GM12801 (cell line): ENCODE results near the gene SLC26A8.

Source experiments
- CTCF ChIP-seq: IDR thresholded peaks from one replicate; pipeline ENCODE4 v1.5.1; 2011; ENCODE audit warnings: control low read depth; ENCODE audit not compliant: insufficient read length; ENCODE audit errors: extremely low read depth

SLC26A8 gene

GRCh38 chr6:35914536-35914935 is 109.9 kb downstream of the SLC26A8 start:
- no peak for TF ChIP-seq CTCF

GRCh38 chr6:35911871-35912653 is 112.4 kb downstream of the SLC26A8 start:
- no peak for TF ChIP-seq CTCF

GRCh38 chr6:35907750-35908149 is 116.7 kb downstream of the SLC26A8 start:
- TF ChIP-seq CTCF = no peak

GRCh38 chr6:35906499-35906846 is 118.0 kb downstream of the SLC26A8 start:
- no peak for TF ChIP-seq CTCF

GRCh38 chr6:35905841-35906498 is 118.5 kb downstream of the SLC26A8 start:
- no peak for TF ChIP-seq CTCF

- TF ChIP-seq CTCF = no peak
Measured at GRCh38 chr6:35905141-35905785, 119.2 kb downstream of the SLC26A8 start.

- no peak for TF ChIP-seq CTCF
Measured at GRCh38 chr6:35903679-35904078, 120.8 kb downstream of the SLC26A8 start.
